Limb (tissue), 2 donors: ENCODE data around the gene RASSF10.
A peak's percentile ranks its signal among the peaks of the same experiment; 100 is the strongest.

Experiments used
- DNase-seq, 2 donors: peaks; one replicate each; pipeline ENCODE4 v3.0.0-alpha.2; 2016; ENCODE audit errors: extremely low spot score in 2 of 2

RASSF10 gene

DNA sequence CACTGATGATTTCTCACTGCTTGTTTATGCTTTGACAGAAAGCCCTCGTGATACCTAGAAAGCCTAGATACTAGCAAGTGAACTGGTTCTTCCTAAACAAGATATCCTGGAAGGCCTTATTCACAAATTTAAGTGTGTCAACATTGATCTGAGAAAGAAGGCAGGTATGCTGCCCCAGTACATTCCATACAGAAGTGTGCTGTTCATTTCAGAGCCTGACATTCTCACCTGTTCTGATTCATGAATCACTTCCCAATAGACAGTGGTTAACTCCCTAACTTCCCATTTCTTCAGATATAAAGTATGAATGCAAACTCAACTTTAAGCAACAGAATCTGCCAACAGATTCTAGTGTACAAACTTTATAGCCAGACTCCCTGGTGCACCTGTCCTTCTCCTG, 15.5 kb upstream of the RASSF10 start:
- no peak for DNase-seq

DNA sequence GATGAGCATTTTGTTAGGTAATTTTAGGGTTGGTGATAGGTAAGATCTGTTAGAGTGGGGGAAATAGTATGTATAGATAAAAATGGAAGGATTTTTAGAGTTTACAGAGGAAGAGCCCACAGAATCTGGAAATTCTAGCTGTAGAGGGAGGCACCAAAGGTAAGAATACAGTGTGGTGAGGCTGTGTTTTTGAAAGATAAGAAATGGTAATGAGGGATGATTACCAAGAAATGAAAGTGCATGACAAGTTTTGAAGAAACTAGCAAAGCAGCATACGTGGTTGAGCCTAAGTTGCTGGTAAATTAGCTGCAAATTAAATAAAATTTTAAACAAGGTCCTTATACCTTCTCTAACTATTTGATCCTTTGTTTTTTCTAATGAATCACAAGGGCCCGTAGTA, 14.6 kb upstream of the RASSF10 start:
- no peak for DNase-seq

DNA sequence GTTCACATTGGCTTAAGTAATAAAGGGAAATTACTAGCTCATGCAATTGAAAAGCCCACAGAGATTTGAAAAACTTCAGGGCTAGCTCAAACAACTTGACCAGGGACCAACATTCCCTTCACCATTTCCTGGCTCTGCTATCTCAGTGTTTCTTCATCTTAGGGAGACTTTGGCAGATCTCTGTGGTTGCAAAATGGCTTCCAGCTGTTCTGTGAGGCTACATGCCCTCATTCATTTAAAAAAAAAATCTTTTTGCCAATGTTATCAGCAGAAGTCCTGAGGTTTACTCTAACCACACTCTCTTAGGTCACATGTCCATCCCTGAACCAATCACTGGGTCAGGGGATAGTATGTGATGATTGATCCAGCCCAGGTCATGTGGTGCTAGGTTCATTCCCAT, 13.9 kb upstream of the RASSF10 start:
- no peak for DNase-seq

DNA sequence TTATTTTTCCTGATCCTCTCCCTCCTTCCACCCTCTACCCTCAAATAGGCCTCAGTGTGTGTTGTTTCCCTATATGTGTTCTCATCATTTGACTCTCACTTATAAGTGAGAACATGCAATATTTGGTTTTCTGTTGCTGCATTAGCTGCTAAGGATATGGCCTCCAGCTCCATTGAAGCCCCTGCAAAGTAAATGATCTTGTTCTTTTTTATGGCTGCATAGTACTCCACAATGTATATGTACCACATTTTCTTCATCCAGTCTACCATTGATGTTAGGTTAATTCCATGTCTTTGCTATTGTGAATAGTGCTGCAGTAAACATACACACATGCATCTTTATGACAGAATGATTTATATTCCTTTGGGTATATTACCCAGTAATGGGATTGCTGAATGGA, 13.3 kb upstream of the RASSF10 start:
- DNase-seq = no peak

DNA sequence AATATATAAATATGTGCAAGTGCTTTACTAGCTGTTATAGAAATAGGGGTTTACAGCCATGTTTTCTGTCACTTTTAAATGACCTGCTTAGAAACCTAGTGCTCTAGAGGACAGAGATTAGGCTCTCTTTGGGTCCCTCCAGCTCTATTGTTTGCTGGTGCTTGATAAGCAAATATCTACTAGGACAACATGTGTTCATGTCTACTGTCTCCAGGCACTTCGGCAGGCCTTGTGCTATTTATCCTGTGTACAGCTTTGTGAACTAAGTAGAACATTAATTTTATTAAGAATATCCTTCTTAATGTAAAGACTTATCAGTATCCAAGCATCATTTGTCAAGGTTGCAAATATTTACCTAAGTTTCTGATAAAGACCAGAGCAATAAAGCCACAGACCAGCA, 11.9 kb upstream of the RASSF10 start:
- DNase-seq = no peak

DNA sequence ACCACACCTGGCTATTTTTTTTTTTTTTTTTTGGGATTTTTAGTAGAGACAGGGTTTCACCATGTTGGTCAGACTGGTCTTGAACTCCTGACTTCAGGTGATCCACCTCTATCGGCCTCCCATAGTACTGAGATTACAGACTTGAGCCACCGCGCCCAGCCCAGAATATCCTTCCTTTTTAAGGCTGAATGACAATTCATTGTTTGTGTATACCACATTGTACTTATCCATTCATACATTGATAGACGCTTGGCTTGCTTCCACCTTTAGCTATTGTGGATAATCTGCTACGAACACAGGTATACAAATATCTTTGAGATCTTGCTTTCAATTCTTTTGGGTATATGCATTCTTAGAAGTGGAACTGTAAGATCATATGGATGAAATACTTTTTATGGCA, 10.8 kb upstream of the RASSF10 start:
- DNase-seq = no peak

DNA sequence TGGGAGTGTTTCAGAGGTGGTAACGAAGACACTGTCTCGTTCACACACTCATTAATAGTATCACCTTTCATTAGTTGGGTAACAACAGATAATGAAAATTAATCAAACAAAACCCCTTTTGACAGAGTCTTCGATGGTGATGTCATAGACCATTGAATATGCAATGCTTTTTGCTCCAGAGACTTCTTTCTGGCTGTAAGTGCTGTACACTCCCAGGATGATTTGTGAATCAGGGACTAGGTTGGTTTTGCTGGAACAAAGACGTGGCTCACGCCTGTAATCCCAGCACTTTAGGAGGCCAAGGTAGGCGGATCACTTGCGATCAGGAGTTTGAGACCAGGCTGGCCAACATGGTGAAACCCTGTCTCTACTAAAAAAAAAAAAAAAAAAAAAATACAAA, 9.5 kb upstream of the RASSF10 start:
- DNase-seq = no peak

DNA sequence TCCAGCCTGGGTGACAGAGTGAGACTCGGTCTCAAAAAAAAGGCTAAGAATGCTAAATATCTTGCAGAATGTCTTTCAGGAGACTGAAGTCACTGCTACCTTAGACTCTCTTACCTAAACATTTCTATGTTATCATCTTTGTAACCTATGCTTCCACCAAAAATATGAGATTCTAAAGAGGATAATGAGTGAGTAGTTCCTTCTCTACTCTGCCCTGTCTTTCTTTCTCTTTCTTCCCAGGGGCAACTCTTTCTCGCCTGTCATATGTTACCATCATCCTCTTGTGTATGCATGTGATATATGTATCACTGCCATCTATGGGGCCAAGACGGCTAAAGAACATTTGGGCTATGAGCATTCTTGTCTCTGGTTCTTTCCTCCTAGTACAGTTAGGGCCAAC, 9.0 kb upstream of the RASSF10 start:
- DNase-seq = no peak

DNA sequence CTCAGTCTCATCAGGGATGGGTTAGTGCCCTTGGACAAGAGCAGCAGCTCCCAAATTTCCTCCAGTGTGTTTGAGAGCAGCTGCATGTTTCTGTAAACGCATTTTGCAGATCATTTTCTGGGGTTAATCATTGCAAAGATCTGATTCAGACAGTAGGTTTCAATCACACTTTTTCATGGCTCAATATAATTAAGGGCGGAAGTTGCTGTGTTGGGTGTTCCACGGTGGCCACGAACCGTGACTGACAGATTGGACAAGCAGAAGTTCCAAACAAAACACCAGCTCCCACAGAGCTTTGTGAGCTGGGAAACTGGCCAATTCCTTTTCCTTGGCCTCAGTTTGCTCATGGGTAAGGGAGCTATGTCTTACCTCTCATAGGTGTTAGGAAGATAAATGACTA, 8.4 kb upstream of the RASSF10 start:
- no peak for DNase-seq

DNA sequence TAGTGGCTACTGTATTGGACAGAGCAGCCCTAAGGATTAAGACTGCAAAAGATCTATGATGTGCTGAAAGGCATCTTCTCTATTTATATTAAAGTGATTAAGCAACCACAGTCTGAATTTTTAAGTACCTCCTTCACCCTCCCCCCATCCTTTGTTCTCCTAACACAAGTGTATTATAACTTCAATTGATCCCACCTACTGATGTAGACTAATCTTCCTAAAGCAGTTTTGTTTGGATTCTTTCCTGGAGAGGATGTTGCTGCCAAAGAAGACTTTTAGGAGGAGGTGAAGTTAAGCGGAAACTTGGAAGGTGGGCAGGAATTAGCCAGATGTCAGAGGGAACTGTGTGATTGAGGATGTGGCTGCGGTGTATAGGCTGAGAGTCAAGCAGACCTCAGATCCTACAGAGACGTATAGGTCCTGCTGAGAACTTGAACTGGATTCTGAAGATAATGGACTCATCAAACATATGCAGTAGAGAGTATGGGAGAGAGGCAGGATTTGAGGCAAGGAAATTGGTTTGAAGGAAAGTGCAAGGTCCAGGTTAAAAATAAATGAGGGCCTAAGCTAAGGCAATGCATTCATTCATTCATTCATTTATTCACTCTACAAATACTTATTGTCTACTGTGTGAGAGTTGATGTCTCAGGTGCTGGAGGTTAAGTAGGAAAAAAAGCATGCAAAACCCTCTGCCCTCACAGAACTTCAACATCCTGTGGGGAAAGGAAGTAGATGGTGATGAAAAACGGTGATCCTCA, 5.2 kb upstream of the RASSF10 start:
- DNase-seq = no peak

DNA sequence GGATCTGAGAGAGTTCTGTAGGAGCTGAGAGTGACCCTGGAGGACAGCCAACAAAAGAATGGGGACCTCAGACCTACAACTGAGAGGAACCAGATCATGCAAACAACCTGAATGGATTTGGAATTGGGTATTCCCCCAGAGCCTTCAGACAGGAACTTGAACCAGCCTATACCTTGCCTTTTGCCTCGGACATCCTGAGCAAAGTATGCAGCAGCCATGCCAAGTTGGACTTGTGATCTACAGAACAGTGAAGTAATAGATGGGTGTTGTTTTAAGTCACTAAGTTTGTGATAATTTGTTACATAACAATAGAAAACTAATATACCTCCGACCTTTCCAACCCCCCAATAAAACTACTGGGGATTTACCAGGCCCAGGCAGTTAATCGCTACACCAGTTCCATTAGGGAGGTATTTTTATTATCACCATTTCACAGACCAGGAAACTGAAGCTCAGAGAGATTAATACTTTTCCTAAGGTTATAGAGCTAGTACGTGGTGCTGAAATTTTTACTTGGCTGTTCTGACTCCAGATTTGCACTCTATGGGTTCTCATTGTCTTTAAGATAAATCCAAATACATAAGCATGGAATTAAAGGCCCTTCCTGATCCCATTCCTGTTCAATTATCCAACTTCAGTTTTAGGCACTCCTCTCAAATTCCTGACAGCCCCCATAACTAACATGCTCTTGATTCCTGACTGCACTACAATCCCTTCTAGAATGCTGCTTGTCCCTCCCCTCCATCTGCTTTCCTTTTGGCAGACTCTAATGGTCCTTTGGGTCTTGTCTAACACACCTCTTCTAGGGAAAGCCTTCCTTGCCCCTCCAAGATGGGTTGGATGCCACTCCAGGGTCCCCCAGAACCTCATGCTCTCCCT, 1.7 kb upstream of the RASSF10 start:
- no peak for DNase-seq

DNA sequence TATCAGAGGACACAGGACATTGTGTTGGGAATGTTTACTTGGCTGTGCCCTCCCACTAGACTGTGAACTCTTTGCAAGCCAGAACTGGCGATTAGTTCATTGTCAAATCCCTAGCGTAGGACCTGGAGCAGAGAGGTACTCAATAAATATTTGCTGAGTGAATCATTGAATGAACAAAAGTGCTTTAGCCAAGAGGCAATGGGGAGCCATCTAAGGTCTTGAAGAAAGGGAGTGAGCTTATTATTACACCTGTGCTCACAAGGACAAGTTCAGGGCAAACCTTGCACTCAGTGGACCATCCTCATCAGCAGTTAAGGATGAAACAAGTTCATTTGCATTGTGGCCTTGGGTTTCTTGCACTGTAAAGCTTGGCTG, 1.1 kb upstream of the RASSF10 start:
- DNase-seq = no peak

DNA sequence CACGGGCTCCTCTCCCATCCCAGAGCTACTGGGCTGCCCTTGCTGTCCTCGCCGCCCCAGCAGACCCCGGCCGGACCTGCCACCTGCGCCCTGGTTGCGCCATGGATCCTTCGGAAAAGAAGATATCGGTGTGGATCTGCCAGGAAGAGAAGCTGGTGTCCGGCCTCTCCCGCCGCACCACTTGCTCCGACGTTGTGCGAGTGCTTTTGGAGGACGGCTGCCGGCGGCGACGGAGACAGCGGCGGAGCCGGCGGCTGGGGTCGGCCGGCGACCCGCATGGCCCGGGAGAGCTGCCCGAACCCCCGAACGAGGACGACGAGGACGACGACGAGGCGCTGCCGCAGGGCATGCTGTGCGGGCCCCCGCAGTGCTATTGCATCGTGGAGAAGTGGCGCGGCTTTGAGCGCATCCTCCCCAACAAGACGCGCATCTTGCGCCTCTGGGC, 382 bp downstream of the RASSF10 start:
- DNase-seq = no peak

DNA sequence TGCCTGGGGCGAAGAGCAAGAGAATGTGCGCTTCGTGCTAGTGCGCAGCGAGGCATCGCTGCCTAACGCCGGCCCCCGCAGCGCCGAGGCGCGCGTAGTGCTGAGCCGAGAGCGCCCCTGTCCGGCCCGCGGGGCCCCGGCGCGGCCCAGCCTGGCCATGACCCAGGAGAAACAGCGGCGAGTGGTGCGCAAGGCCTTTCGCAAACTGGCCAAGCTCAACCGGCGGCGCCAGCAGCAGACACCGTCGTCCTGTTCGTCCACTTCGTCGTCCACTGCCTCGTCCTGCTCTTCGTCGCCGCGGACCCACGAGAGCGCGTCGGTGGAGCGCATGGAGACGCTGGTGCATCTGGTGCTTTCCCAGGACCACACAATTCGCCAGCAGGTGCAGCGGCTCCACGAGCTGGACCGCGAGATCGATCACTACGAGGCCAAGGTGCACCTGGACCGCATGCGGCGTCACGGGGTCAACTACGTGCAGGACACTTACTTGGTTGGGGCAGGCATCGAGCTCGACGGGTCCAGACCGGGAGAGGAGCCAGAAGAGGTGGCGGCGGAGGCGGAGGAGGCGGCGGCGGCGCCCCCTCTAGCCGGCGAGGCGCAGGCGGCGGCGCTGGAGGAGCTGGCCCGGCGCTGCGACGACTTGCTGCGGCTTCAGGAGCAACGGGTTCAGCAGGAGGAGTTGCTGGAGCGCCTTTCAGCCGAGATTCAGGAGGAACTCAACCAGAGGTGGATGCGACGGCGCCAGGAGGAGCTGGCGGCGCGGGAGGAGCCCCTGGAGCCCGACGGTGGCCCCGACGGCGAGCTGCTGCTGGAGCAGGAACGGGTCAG, 1.0 kb downstream of the RASSF10 start:
- DNase-seq = peak in 1 of 2 donors; percentile 60

DNA sequence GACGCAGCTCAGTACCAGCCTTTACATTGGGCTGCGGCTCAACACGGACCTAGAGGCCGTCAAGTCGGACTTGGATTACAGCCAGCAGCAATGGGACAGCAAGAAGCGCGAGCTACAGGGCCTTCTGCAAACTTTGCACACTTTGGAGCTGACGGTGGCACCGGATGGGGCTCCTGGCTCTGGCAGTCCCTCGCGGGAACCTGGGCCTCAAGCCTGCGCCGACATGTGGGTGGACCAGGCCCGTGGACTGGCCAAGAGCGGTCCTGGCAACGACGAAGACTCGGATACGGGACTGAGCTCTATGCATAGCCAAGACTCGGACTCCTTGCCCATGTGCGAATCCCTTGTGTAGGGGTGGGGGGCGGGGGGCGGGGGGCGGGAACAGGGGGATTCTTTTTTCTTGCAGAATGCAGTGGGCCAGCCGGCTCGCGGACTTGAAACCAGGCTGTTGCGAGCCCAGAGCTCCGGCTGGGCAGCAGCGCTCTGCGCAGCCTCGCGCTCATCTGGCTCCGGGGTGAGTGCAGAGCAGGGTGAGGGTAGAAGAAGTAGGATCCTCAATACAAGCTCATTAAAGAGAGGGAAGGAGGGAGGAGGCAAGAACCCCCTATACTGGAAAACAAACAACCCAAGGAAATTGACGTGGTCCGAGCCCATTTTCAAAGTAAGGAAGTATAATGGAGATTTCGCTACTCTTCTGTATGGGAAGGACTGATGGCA, 1.8 kb downstream of the RASSF10 start:
- peak in 1 of 2 donors; percentile 55 for DNase-seq

DNA sequence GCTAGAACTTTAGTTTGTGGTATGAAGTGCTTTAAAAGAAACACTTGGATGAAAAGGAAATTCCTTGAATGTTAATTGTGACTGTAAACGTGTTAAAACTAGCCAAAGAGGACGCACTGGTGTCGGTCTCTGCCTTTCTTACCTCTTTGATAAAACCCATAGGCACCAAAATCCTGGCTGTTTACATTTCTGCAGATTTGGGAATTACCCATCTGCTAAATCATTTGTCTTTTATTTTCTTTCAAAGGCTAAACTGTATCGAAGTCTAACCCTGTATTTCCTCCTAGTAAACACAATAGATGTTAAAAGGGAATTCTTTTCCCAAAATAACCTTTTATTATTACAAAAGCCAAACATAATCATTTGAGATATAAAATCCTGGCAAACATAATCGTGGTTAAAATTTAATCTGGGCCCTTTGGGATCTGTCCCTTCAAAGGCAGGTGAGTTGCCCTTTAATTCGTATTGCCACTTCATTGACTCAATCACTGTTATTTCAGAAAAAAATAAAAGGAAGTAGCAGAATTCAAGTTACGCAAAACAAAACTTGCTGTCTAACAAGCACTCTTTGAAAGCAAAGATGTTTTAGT, 2.4 kb downstream of the RASSF10 start:
- no peak for DNase-seq

DNA sequence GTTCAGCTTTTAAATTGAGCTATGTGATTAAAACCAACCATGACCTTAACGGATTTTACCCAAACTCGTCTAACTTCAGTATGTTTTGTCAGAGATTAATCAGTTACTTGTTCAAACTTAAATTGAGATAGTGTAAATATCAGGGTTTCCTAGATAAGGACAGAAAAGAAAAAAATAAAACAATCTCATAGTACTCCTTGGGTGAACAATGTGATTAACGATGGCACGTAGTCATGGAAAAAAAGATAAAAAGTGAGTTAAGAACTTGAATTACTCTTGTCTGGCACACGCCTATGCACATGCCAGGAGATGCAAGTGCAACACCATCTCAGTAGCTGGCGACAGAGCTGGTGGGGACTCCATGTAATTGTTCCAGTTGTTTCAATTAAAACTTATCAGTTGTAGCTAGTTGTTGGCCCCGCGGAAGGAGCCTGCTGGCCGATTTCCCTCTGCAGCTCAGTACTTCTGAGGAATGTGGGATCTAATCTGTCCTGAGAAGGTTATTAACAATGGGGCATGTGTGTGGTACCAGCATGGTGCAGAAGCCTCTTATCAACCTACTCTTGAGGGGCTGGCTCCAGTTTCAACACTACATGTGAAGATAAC, 3.0 kb downstream of the RASSF10 start:
- no peak for DNase-seq

DNA sequence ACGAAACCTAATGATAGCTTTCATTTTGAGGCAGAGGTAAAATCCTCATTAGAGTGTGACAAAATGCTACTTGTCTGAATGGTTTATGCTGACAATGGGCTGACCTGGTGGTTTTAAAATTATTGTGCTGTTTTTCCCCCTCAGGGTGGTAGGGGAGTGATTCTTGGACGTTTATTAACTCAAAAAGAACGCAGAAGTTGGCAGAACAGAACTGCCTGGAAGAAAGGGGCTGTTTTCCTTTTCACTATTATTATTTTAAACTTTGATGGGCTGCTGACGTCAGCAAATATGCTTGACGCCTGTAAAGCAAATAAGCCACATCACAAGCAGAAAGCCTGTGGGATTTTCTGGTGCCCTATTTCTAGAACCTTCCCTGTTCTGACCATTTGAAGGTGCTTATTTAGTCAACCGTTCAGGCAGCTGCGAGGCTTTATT, 4.0 kb downstream of the RASSF10 start:
- no peak for DNase-seq

DNA sequence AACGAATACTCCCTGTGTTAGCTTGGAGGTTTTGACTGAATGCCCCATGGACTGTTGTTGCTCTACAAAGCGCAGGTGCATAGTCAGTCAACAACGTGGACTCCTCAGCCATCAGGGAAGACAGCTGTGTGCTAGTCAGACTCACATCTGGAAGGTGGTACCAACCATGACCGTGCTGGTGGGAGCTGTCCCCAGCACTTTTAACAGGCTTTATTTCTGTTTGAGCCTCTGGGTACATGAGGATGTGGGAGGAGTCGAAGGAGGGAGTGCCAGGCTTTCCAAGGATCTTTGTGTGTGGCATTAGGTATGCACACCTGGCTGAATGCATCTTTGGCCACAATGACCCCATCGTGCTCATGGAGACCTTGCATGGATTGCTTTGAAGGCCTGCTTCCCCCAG, 6.6 kb downstream of the RASSF10 start:
- DNase-seq = no peak

DNA sequence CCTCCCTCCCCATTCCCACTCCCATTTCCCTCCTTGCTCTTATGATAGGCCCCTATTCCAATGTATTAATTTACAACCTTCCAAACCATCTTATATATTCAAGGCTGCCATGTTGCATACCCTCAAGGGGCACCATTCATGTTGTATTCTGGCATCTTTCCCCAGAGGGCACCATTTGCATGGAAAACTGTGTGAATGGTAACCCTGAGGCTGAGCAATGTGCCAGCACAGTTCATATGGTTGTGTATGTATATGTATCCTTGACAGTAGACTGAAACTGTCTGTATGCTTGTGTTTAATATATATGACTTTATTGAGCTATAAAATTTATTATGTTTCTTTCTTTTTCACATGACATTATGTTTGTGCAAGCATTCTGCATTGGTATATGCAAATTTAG, 7.3 kb downstream of the RASSF10 start:
- DNase-seq = no peak

DNA sequence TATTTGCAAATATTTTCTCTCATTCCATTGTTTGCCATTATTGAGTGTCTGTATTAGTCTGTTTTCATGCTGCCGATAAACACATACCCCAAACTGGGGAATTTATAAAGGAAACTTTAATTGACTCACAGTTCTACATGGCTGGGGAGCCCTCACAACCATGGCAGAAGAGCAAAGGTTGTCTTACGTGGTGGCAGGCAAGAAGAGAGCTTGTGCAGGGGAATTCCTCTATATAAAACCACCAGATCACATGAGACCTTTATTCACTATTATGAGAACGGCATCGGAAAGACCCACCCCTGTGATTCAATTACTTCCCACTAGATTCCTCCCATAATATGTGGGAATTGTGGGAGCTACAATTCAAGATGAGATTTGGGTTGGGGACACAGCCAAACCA, 10.2 kb downstream of the RASSF10 start:
- no peak for DNase-seq
